Uterus (tissue), 2 donors: ENCODE measurements around the gene EPHA4.

Experiments
- CTCF ChIP-seq, 4 experiments: fragments of 200-600 bp in 2 of 4; fragments of 450-650 bp in 2 of 4; sonication (generic) in 2 of 4; IDR thresholded peaks; one replicate each; pipeline ENCODE4 v1.5.1; 2016 to 2019; ENCODE audit warnings: antibody characterized with exemption in 4 of 4, mild to moderate bottlenecking in 2 of 4, moderate library complexity in 1 of 4
- POLR2A ChIP-seq, 2 donors: fragments of 450-650 bp; IDR thresholded peaks; one replicate each; pipeline ENCODE4 v1.6.1; 2016; ENCODE audit warnings: antibody characterized with exemption in 2 of 2, mild to moderate bottlenecking in 1 of 2, moderate library complexity in 1 of 2

- TF ChIP-seq CTCF (IDR thresholded peaks at IDR 0.05) = no peak
- TF ChIP-seq POLR2A (IDR thresholded peaks at IDR 0.05) = no peak
Observed at GRCh38 chr2:221448057-221448843, 123.9 kb downstream of the EPHA4 start.
